Measurements from ENCODE around the gene LMBRD2. TPM values are rescaled to one million over a fixed set of nuclear protein-coding genes. Genes with fewer than 3 reads are reported as not detected.

The LMBRD2 gene
- total and polyA plus RNA-seq, 7 experiments from 2014 or later = 4.1 to 17.1 (median 7.9) TPM

DNA sequence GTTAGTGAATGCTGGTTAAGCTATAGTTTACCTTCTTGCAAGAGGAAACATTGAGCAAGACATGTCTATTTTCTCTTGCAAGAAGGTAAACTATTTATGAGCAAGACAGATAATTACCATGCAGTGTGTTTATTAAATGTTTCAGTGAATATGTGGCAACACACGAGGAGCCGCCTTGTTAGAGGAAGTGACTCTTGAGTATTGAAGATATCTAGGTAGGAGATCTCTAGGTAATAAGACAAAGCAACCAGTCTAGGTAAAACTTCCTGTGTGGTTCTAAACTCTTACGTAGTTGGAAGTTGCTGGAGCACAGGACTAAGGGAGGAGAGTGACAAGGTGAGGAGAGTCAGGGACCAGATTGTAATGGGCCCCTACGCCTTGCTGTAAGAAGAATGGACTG is 17.1 kb upstream of the LMBRD2 start:
- CTCF ChIA-PET = no interaction called here
- Mint-ChIP-seq H3K4me3 (peak overlapping the region in 4 of 10 donors; percentile 3 to 57 (median 43)), H3K27me3 (no peaks in the 10 kb centered on the region), H3K27ac (peak overlapping the region in 8 of 9 donors; percentile 51 to 85 (median 83)), H3K9me3 (no peaks in the 10 kb centered on the region), H3K36me3 (peaks cover 17 to 78% (median 40%) of the 10 kb centered on the region in 5 donors), H3K4me1 (peaks cover 9 to 29% (median 17%) of the 10 kb centered on the region in 7 donors)
- H3K27me3 ChIP-seq (ENCODE audit: control insufficient read depth in 2 of 2, insufficient read depth in 2 of 2, low read length in 2 of 2) = no peaks in the 10 kb centered on the region
- H3K9me3 ChIP-seq (ENCODE audit: control insufficient read depth in 2 of 3, low read length in 3 of 3) = no peaks in the 10 kb centered on the region
- ATAC-seq (peak; percentile 85), DNase-seq (peak in 4 of 9 donors; percentile 11 to 31 (median 17))
- H3K36me3 ChIP-seq (ENCODE audit: control insufficient read depth in 2 of 3, insufficient read depth in 3 of 3, low read length in 3 of 3) = peaks cover 14 to 61% (median 16%) of the 10 kb centered on the region in 3 experiments
- H3K4me3 ChIP-seq (ENCODE audit: low read length) = no peak overlapping the region
- POLR2A ChIA-PET = interaction anchor here (0.7 kb wide), 1 partner anchor 58 kb away, joined by 3 read pairs; no protein-coding TSS in a partner anchor
- intact Hi-C loops (cut with micrococcal nuclease) = no loop called here
- H3K27ac ChIP-seq (ENCODE audit: low read depth, low read length) = no peak overlapping the region
- peaks cover 0 to 9% of the 10 kb centered on the region in 2 donors for H3K4me1 ChIP-seq (ENCODE audit: control insufficient read depth in 2 of 2, insufficient read depth in 2 of 2, low read length in 2 of 2)

DNA sequence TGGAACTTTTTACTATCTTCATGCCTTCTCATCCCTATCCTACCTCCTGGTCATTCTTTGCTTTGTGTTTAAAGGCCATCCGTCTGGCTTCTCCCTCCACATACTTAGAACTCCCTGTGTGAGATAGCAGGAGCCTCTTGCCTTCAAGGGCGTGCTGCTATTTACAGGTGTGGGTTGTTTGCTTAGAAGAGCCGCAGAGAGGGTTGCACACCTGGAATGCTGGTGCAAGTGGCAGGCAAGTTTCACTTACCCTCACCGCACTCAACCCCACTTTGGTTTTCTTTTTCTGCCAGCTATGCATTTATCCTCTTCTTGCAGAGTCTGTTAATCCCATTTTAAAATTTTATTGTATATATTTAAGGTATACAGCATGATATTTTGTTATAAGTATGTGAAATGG is 12.8 kb upstream of the LMBRD2 start:
- intact Hi-C loops (cut with micrococcal nuclease) = no loop called here
- no peak for ATAC-seq
- Histone ChIP-seq H3K9me3 (ENCODE audit: control insufficient read depth in 2 of 3, low read length in 3 of 3) (no peaks in the 10 kb centered on the region), H3K4me3 (ENCODE audit: low read length) (no peak overlapping the region), H3K27me3 (ENCODE audit: control insufficient read depth in 2 of 2, insufficient read depth in 2 of 2, low read length in 2 of 2) (no peaks in the 10 kb centered on the region), H3K27ac (ENCODE audit: low read depth, low read length) (no peak overlapping the region), H3K36me3 (ENCODE audit: control insufficient read depth in 2 of 3, insufficient read depth in 3 of 3, low read length in 3 of 3) (peaks cover 0 to 57% (median 4%) of the 10 kb centered on the region in 3 experiments), H3K4me1 (ENCODE audit: control insufficient read depth in 2 of 2, insufficient read depth in 2 of 2, low read length in 2 of 2) (peaks cover 0 to 9% of the 10 kb centered on the region in 2 donors)
- peaks cover 24 to 80% (median 49%) of the 10 kb centered on the region in 5 donors for H3K36me3 Mint-ChIP-seq
- peaks cover 16 to 55% (median 28%) of the 10 kb centered on the region in 7 donors for H3K4me1 Mint-ChIP-seq
- H3K4me3 Mint-ChIP-seq = no peak overlapping the region
- no peaks in the 10 kb centered on the region for H3K9me3 Mint-ChIP-seq
- POLR2A ChIA-PET = no interaction called here
- CTCF ChIA-PET = no interaction called here
- no peak overlapping the region for H3K27ac Mint-ChIP-seq
- DNase-seq = no peak
- no peaks in the 10 kb centered on the region for H3K27me3 Mint-ChIP-seq

- Histone ChIP-seq H3K27me3 (ENCODE audit: control insufficient read depth in 2 of 2, insufficient read depth in 2 of 2, low read length in 2 of 2) (no peaks in the 10 kb centered on the region), H3K4me3 (ENCODE audit: low read length) (no peak overlapping the region), H3K9me3 (ENCODE audit: control insufficient read depth in 2 of 3, low read length in 3 of 3) (no peaks in the 10 kb centered on the region), H3K27ac (ENCODE audit: low read depth, low read length) (no peak overlapping the region), H3K36me3 (ENCODE audit: control insufficient read depth in 2 of 3, insufficient read depth in 3 of 3, low read length in 3 of 3) (peaks cover 0 to 63% (median 8%) of the 10 kb centered on the region in 3 experiments), H3K4me1 (ENCODE audit: control insufficient read depth in 2 of 2, insufficient read depth in 2 of 2, low read length in 2 of 2) (peaks cover 0 to under 1% of the 10 kb centered on the region in 2 donors)
- DNase-seq = no peak
- Mint-ChIP-seq H3K27me3 (no peaks in the 10 kb centered on the region), H3K4me3 (no peak overlapping the region), H3K36me3 (peaks cover 25 to 78% (median 48%) of the 10 kb centered on the region in 5 donors), H3K27ac (peak overlapping the region in 3 of 9 donors; percentile 14 to 32 (median 27)), H3K9me3 (no peaks in the 10 kb centered on the region), H3K4me1 (peaks cover 13 to 58% (median 27%) of the 10 kb centered on the region in 7 donors)
- CTCF ChIA-PET = no interaction called here
- POLR2A ChIA-PET = no interaction called here
- ATAC-seq = no peak
- intact Hi-C loops (cut with micrococcal nuclease) = no loop called here
Measured at GRCh38 chr5:36162810-36163486, 11.3 kb upstream of the LMBRD2 start.

DNA sequence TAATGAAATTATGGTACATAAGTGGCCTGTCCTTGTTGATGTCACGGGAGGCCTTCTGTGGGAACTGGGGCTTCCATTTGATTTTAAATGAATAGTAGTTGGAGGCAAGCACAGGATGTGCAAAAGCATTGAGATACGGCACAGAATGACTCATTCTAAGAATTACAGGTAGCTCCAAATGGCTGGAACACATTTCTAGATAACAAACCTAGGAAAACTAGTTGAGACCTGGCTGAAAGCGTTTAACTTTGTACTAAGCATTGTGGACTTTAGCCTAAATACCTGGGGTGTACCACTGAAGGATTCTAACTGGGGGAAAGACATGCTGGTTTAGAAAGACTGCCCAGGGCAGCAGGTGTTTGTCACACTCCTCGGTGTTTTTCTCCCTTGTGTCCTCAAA is 9.7 kb upstream of the LMBRD2 start:
- ATAC-seq = no peak

GRCh38 chr5:36160617-36161016 is 8.9 kb upstream of the LMBRD2 start:
- ATAC-seq (no peak), DNase-seq (no peak)
- Mint-ChIP-seq H3K27ac (no peak overlapping the region), H3K36me3 (peaks cover 19 to 80% (median 47%) of the 10 kb centered on the region in 5 donors), H3K9me3 (no peaks in the 10 kb centered on the region), H3K4me3 (no peak overlapping the region), H3K27me3 (no peaks in the 10 kb centered on the region), H3K4me1 (peaks cover 15 to 68% (median 47%) of the 10 kb centered on the region in 7 donors)
- Histone ChIP-seq H3K27ac (ENCODE audit: low read depth, low read length) (no peak overlapping the region), H3K36me3 (ENCODE audit: control insufficient read depth in 2 of 3, insufficient read depth in 3 of 3, low read length in 3 of 3) (peaks cover 4 to 66% (median 5%) of the 10 kb centered on the region in 3 experiments), H3K4me1 (ENCODE audit: control insufficient read depth in 2 of 2, insufficient read depth in 2 of 2, low read length in 2 of 2) (no peaks in the 10 kb centered on the region), H3K4me3 (ENCODE audit: low read length) (no peak overlapping the region), H3K27me3 (ENCODE audit: control insufficient read depth in 2 of 2, insufficient read depth in 2 of 2, low read length in 2 of 2) (no peaks in the 10 kb centered on the region), H3K9me3 (ENCODE audit: control insufficient read depth in 2 of 3, low read length in 3 of 3) (no peaks in the 10 kb centered on the region)
- ChIA-PET CTCF (no interaction called here), POLR2A (interaction anchor here (0.5 to 2.2 kb wide), 2 partner anchors 9 to 1243 kb away, joined by 4 to 7 read pairs; partner anchors contain the start of genes LMBRD2 and SKP2)
- intact Hi-C loops (cut with micrococcal nuclease) = no loop called here

More for the DNA sequence above, 9.7 kb upstream of the LMBRD2 start:
- Mint-ChIP-seq H3K4me1 (peaks cover 15 to 67% (median 39%) of the 10 kb centered on the region in 7 donors), H3K9me3 (no peaks in the 10 kb centered on the region), H3K36me3 (peaks cover 19 to 78% (median 41%) of the 10 kb centered on the region in 5 donors), H3K27me3 (no peaks in the 10 kb centered on the region), H3K4me3 (no peak overlapping the region), H3K27ac (peak overlapping the region in 1 of 9 donors; percentile 33)
- H3K9me3 ChIP-seq (ENCODE audit: control insufficient read depth in 2 of 3, low read length in 3 of 3) = no peaks in the 10 kb centered on the region
- DNase-seq = no peak
- peaks cover 4 to 59% (median 5%) of the 10 kb centered on the region in 3 experiments for H3K36me3 ChIP-seq (ENCODE audit: control insufficient read depth in 2 of 3, insufficient read depth in 3 of 3, low read length in 3 of 3)
- POLR2A ChIA-PET = interaction anchor here (0.6 to 2.2 kb wide), 2 partner anchors 10 to 17 kb away, joined by 3 to 7 read pairs; partner anchors contain the start of genes LMBRD2 and SKP2
- no peaks in the 10 kb centered on the region for H3K4me1 ChIP-seq (ENCODE audit: control insufficient read depth in 2 of 2, insufficient read depth in 2 of 2, low read length in 2 of 2)
- intact Hi-C loops (cut with micrococcal nuclease) = no loop called here
- CTCF ChIA-PET = no interaction called here
- no peak overlapping the region for H3K4me3 ChIP-seq (ENCODE audit: low read length)
- no peaks in the 10 kb centered on the region for H3K27me3 ChIP-seq (ENCODE audit: control insufficient read depth in 2 of 2, insufficient read depth in 2 of 2, low read length in 2 of 2)
- H3K27ac ChIP-seq (ENCODE audit: low read depth, low read length) = no peak overlapping the region

DNA sequence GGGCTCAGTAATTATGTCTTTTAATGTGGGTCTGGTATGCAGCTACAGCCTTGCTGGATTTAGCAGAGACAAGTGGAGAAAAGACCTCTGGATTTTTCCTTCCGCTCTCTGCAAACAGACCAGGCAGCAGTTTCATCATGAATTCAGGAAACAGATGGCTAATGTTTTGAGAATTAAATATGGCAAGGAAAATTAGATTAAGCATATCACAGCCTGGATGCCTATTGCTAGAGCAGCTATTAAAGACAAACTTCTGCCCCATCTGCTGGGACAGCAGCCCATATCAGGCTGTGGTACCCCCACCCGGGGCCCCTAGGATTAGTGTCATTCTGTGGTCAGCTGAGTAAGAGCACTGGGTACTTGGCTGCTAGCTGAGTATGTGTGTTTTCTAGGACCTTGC is 6.5 kb upstream of the LMBRD2 start:
- Mint-ChIP-seq H3K9me3 (no peaks in the 10 kb centered on the region), H3K4me1 (peaks cover 28 to 80% (median 66%) of the 10 kb centered on the region in 7 donors), H3K27ac (no peak overlapping the region), H3K4me3 (no peak overlapping the region), H3K36me3 (peaks cover 19 to 82% (median 62%) of the 10 kb centered on the region in 5 donors), H3K27me3 (no peaks in the 10 kb centered on the region)
- DNase-seq (no peak), ATAC-seq (no peak)
- POLR2A ChIA-PET = no interaction called here
- H3K4me1 ChIP-seq (ENCODE audit: control insufficient read depth in 2 of 2, insufficient read depth in 2 of 2, low read length in 2 of 2) = peaks cover 5 to 6% of the 10 kb centered on the region in 2 donors
- H3K9me3 ChIP-seq (ENCODE audit: control insufficient read depth in 2 of 3, low read length in 3 of 3) = no peaks in the 10 kb centered on the region
- intact Hi-C loops (cut with micrococcal nuclease) = loop anchor here in 1 of 2 donors (10.0 kb wide), 1 partner anchor 253 kb away; no protein-coding TSS in a partner anchor
- CTCF ChIA-PET = no interaction called here
- peaks cover 4 to 52% (median 5%) of the 10 kb centered on the region in 3 experiments for H3K36me3 ChIP-seq (ENCODE audit: control insufficient read depth in 2 of 3, insufficient read depth in 3 of 3, low read length in 3 of 3)
- no peaks in the 10 kb centered on the region for H3K27me3 ChIP-seq (ENCODE audit: control insufficient read depth in 2 of 2, insufficient read depth in 2 of 2, low read length in 2 of 2)
- no peak overlapping the region for H3K4me3 ChIP-seq (ENCODE audit: low read length)
- H3K27ac ChIP-seq (ENCODE audit: low read depth, low read length) = no peak overlapping the region
